ENCODE measurements around the gene TTC21B.

The TTC21B gene

GRCh38 chr2:165920748-165921147 lies 32.8 kb downstream of the TTC21B start:
- no peak for DNase-seq

- no peak for DNase-seq
Measured at GRCh38 chr2:165913636-165914035, 39.9 kb downstream of the TTC21B start.

GRCh38 chr2:165911981-165912380 lies 41.6 kb downstream of the TTC21B start:
- DNase-seq = no peak

DNA sequence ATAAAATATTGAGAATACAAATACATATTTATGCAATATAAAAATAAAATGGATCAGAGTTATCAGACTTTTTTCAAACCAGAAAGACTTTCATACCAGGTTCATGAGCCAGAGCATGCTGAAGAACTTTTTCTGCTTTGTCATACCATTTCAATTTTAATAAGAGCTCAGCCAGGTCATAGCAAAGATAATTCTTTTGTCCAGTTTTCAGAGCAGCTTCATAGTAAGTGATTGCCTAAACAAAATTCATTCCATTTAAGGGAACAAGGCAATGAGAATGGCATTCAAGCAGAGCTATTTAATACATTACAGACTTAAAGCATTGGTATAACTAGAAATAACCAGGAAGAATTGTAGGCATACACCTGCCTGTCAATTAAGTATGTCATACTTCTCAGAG lies 42.3 kb downstream of the TTC21B start:
- no peak for DNase-seq

GRCh38 chr2:165909466-165909865 lies 44.1 kb downstream of the TTC21B start:
- DNase-seq = no peak

DNA sequence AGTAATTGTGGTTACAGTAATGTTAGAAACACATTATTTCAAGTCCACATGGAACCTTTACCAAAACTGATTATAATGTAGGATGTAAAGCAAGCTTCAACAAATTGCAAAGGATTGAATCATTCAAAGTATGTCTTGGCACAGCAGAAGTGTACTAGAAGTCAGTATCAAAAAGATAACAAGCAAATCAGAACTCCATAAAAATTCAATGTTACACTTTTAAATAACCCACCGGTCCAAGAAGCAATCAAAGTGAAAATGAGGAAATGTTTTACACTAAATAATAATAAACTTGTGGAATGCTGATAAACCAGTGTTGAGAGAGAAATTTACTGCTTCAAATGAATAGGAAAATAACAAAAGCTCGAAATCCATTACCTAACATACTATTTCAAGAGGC lies 47.7 kb downstream of the TTC21B start:
- no peak for DNase-seq

DNA sequence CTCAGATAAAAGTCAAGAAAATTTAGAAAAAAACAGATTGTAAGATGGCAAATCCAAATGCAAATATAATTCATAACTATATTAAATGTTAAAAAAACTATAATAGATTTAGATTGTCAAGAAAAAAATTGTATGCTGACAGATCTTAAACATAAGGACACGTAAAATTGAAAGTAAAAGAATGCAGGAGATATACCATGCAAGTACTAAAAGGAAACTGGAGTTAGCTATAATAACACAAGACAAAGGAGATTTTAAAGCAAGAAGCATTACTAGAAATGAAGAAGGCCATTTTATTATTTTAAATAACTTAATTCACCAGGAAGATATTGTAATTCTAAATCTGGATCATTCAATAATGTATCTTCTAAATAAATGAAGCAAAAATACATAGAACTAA lies 48.3 kb downstream of the TTC21B start:
- DNase-seq = no peak

- no peak for DNase-seq
Measured at GRCh38 chr2:165904432-165904831, 49.1 kb downstream of the TTC21B start.

DNA sequence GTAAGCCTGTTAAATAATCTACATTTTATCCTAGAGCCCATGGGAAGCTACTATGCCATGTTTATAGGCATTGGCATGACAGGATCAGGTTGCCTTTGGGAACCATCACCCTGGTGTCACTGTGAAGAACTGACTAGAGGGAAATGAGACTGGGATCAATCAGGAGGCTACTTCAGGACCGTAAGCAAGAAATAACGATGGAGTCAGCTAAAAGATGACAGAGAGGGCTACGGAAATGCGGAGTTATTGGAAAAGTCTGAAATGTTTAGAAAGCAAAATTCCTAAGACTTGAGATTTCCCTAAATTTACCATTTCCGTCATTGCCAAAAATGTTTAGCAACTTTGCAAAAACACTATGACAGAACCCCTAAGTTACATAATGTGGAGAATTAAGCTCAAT lies 50.2 kb downstream of the TTC21B start:
- DNase-seq = no peak

GRCh38 chr2:165902934-165903333 lies 50.6 kb downstream of the TTC21B start:
- no peak for DNase-seq

GRCh38 chr2:165901620-165902298 lies 51.8 kb downstream of the TTC21B start:
- no peak for DNase-seq

GRCh38 chr2:165899311-165899710 lies 54.3 kb downstream of the TTC21B start:
- DNase-seq = no peak

GRCh38 chr2:165898381-165898780 lies 55.2 kb downstream of the TTC21B start:
- DNase-seq = no peak

GRCh38 chr2:165897726-165898125 lies 55.9 kb downstream of the TTC21B start:
- DNase-seq = no peak

DNA sequence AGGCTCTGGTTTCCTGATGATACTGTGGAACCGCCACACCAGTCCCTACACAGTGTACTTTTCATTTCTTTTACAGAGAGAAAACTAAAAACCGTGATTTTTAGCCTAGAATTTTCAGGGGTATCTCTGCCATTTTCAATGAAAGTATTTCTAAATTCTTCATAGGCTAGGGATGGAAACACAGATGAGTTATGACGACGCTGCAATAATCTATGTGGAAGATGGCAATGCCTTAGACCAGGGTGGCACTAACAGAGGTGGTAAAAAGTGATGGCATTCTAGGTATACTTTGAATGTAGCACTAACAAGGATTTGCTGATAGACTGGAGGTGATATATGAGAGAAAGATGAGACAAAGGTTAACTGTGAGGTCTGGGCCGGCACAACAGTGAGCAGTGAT lies 56.5 kb downstream of the TTC21B start:
- DNase-seq = no peak

GRCh38 chr2:165895974-165896373 lies 57.6 kb downstream of the TTC21B start:
- no peak for DNase-seq

DNA sequence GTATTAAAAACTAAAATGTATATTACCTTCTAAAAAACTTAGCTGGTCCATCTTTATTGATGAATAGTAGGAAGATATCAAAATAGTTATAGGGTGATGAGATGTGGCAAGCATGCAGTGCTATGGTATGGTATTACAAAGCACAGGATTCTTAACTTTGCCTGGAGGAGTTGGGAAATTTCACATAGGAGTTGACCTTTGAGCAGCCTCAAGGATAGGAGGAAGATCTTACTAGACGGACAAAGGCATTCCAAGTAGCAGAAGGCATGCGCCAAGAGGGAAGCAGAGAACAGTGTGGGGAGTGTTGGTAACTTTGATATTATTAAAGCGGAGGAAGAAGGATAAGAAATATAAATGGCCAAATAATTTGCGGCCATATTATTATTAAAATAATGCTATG lies 60.0 kb downstream of the TTC21B start:
- DNase-seq = no peak

DNA sequence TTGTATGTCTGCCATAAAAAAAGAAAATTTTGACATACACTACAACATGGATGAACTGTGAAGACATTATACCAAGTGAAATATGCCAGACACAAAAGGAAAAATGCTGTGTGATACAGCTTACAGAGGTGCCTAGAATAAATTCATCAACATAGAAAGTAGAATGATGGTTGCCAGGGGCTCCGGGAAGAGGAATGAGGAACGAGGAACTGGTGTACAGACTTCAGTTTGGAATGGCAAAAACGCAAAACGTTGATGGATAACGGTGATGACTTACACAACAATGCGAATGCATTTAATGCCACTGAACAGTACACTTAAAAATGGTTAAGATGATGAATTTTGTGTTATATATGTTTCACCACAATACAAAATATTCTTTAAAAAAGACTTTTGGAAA lies 61.0 kb downstream of the TTC21B start:
- no peak for DNase-seq

DNA sequence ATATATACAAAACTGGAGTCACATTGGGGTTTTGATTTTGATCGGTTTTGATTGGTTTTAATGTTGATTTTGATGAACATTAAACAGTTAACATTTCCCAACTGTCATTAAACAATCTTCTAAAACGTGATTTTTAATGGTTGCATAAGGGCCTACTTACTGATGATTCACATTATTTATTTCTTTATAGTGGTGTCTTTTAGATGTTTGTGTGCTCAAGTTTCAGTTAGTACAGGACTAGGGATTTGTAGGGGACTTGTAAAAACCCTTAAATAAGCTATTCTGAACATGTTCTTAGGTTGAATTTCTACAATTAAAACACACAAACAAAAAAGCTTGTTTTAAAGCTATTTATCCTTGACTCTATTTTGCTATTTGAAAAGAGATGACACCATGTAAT lies 61.6 kb downstream of the TTC21B start:
- no peak for DNase-seq

GRCh38 chr2:165891345-165891744 lies 62.2 kb downstream of the TTC21B start:
- no peak for DNase-seq

GRCh38 chr2:165889798-165890197 lies 63.8 kb downstream of the TTC21B start:
- DNase-seq = no peak

GRCh38 chr2:165889158-165889557 lies 64.4 kb downstream of the TTC21B start:
- DNase-seq = no peak

DNA sequence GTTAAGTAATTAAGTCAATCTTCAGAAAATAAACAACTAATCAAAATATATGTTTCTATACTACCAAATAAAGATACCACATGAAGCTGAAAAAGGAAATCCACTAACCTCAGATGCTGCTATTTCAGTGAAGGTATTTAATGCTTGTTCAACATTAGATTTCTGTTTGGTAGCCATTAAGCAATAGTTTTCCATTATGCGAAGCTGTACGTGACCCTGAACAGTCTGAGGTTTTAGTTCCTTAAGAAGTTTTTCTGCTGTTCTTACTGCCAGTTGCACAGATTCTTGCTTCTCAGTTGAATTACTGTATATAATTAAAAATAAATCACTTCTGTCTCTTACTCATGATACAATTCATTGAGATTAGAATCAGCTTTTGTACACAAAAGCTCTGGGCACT lies 65.4 kb downstream of the TTC21B start:
- DNase-seq = no peak

GRCh38 chr2:165886487-165887146 lies 67.0 kb downstream of the TTC21B start:
- DNase-seq = no peak

Data from femur (tissue), 1 donor.